HG02870 (cell line): ENCODE results near the gene KCTD14.
"Not testable (repeated sequence)": the region's sequence is repeated elsewhere in the genome, so short reads cannot be mapped to it uniquely, and the experiment has no call there.

Source experiments
- ATAC-seq: cut with Tn5 transposase; IDR thresholded peaks from one replicate; pipeline ENCODE4 v1.9.1; 2021; ENCODE audit warnings: mild to moderate bottlenecking, moderate library complexity; ENCODE audit not compliant: unreplicated experiment

KCTD14 gene

GRCh38 chr11:78027759-78028158 is 4.7 kb upstream of the KCTD14 start:
- no peak for ATAC-seq

- no peak for ATAC-seq
These were observed 2.3 kb upstream of the KCTD14 start for GRCh38 chr11:78025378-78025777.

GRCh38 chr11:78023426-78023825 is 350 bp upstream of the KCTD14 start:
- no peak for ATAC-seq

GRCh38 chr11:78021611-78022010 is 1.5 kb downstream of the KCTD14 start:
- no peak for ATAC-seq

GRCh38 chr11:78020246-78020645 is 2.8 kb downstream of the KCTD14 start:
- no peak for ATAC-seq

- no peak for ATAC-seq
These were observed 3.3 kb downstream of the KCTD14 start for GRCh38 chr11:78019808-78020207.

- ATAC-seq, result no peak
These were observed 7.2 kb downstream of the KCTD14 start for GRCh38 chr11:78015878-78016277.

- not testable (repeated sequence) for ATAC-seq
These were observed 8.0 kb downstream of the KCTD14 start for GRCh38 chr11:78014937-78015520.

- no peak for ATAC-seq
These were observed 11.8 kb downstream of the KCTD14 start for GRCh38 chr11:78011301-78011700.

GRCh38 chr11:78010755-78011154 is 12.3 kb downstream of the KCTD14 start:
- ATAC-seq, result no peak

- no peak for ATAC-seq
These were observed 12.8 kb downstream of the KCTD14 start for GRCh38 chr11:78010304-78010703.

GRCh38 chr11:78009062-78009461 is 14.0 kb downstream of the KCTD14 start:
- ATAC-seq, result no peak

GRCh38 chr11:78000193-78000592 is 22.9 kb downstream of the KCTD14 start:
- ATAC-seq, result no peak

GRCh38 chr11:77999446-78000030 is 23.5 kb downstream of the KCTD14 start:
- ATAC-seq, result no peak

GRCh38 chr11:77994434-77995362 is 28.4 kb downstream of the KCTD14 start, which contains the start of gene INTS4:
TSS of gene INTS4 (minus strand) at chr11:77994668. CDS start at chr11:77994643, 25 bp downstream.
- ATAC-seq, result peak; percentile 98

- no peak for ATAC-seq
These were observed 29.2 kb downstream of the KCTD14 start for GRCh38 chr11:77993902-77994301.

GRCh38 chr11:77990981-77991380 is 32.1 kb downstream of the KCTD14 start:
- ATAC-seq, result no peak

- not testable (repeated sequence) for ATAC-seq
These were observed 36.6 kb downstream of the KCTD14 start for GRCh38 chr11:77986456-77986855.

- ATAC-seq, result no peak
These were observed 41.6 kb downstream of the KCTD14 start for GRCh38 chr11:77981346-77981947.

GRCh38 chr11:77968337-77968736 is 54.7 kb downstream of the KCTD14 start:
- no peak for ATAC-seq

- ATAC-seq, result no peak
These were observed 55.3 kb downstream of the KCTD14 start for GRCh38 chr11:77967753-77968152.
